Measurements from ENCODE around the gene CXCL6.

GRCh38 chr4:73823760-73824159 lies 12.7 kb upstream of the CXCL6 start:
- no peak for TF ChIP-seq EZH2phosphoT487 (IDR thresholded peaks at IDR 0.05; ENCODE audit: borderline replicate concordance)
- no peak for TF ChIP-seq TCF7L2 (IDR thresholded peaks at IDR 0.05; ENCODE audit: borderline replicate concordance, extremely low read depth, insufficient read depth, insufficient read length)
- TF ChIP-seq CTCF (IDR thresholded peaks at IDR 0.05 in 2 of 3, conservative IDR thresholded peaks at IDR 0.05 in 1 of 3; ENCODE audit: borderline replicate concordance in 1 of 3, insufficient read depth in 1 of 3, low read depth in 2 of 3, low read length in 2 of 3), result no peak
- TF ChIP-seq RAD21 (IDR thresholded peaks at IDR 0.05; ENCODE audit: low read depth), result no peak
- no peak for TF ChIP-seq REST (IDR thresholded peaks at IDR 0.05; ENCODE audit: low read depth)
- TF ChIP-seq ZFX (IDR thresholded peaks at IDR 0.05), result no peak
- TF ChIP-seq POLR2A (IDR thresholded peaks at IDR 0.05; ENCODE audit: borderline replicate concordance, extremely low read depth, insufficient read depth, insufficient read length), result no peak
- no peak for TF ChIP-seq SP1 (IDR thresholded peaks at IDR 0.05; ENCODE audit: low read depth)
- TF ChIP-seq EZH2 (IDR thresholded peaks at IDR 0.05), result no peak
- TF ChIP-seq CEBPB (IDR thresholded peaks at IDR 0.05; ENCODE audit: low read depth), result no peak

Measured in HCT116 (cell line).